ENCODE data around the gene SIRT5.

DNA sequence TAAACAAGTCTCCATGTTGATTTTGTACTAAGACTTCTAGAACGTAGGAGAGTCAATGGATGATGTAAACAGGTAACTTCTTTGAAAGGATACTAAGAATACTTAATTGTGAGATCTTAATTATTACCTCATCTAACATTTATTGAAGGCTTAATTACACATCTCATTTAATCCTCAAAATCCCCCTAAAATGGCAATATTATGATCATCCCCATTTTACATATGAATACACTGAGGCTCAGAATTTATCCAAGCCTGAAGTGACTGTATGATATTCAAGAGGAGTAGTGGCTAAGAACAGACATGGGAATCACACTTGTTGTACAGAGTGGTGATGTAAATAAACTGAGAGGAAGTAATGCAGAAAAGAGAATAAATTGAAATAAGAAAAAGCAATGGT is 63.6 kb downstream of the SIRT5 start:
- TF ChIP-seq, protein P1, sequence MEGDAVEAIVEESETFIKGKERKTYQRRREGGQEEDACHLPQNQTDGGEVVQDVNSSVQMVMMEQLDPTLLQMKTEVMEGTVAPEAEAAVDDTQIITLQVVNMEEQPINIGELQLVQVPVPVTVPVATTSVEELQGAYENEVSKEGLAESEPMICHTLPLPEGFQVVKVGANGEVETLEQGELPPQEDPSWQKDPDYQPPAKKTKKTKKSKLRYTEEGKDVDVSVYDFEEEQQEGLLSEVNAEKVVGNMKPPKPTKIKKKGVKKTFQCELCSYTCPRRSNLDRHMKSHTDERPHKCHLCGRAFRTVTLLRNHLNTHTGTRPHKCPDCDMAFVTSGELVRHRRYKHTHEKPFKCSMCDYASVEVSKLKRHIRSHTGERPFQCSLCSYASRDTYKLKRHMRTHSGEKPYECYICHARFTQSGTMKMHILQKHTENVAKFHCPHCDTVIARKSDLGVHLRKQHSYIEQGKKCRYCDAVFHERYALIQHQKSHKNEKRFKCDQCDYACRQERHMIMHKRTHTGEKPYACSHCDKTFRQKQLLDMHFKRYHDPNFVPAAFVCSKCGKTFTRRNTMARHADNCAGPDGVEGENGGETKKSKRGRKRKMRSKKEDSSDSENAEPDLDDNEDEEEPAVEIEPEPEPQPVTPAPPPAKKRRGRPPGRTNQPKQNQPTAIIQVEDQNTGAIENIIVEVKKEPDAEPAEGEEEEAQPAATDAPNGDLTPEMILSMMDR (IDR thresholded peaks at IDR 0.05) = no peak
- TF ChIP-seq POLR2A (IDR thresholded peaks at IDR 0.05) = no peak

All from body of pancreas (tissue), 4 donors.